HepG2 (cell line): ENCODE results near the gene EPB41L5. TPM values are rescaled to one million over a fixed set of nuclear protein-coding genes. Genes with fewer than 3 reads are reported as not detected.
A peak's percentile ranks its signal among the peaks of the same experiment; 100 is the strongest.

Source experiments
- GATA4 ChIP-seq: sonication (generic); IDR thresholded peaks from 2 replicates; pipeline ENCODE4 v1.6.1; 2016; ENCODE audit warnings: antibody characterized with exemption, low read depth, borderline replicate concordance
- MED13 ChIP-seq: sonication (generic); formaldehyde crosslinking; IDR thresholded peaks from 2 replicates; pipeline ENCODE4 v1.5.0; 2020; ENCODE audit warnings: missing genetic modification reagents
- MIER3 ChIP-seq: IDR thresholded peaks from 2 replicates; pipeline ENCODE4 v1.6.1; 2016; ENCODE audit warnings: missing compliant biosample characterization, borderline replicate concordance
- NFIC ChIP-seq: IDR thresholded peaks from 2 replicates; pipeline ENCODE4 v1.6.1; 2012; ENCODE audit warnings: mild to moderate bottlenecking, low read length, inconsistent platforms
- NFYB ChIP-seq: sonication (generic); formaldehyde crosslinking; IDR thresholded peaks from 2 replicates; pipeline ENCODE4 v1.4.0; 2020; ENCODE audit warnings: missing genetic modification reagents
- NFYC ChIP-seq: IDR thresholded peaks from 2 replicates; pipeline ENCODE4 v1.6.1; 2016; ENCODE audit warnings: missing genetic modification reagents, missing compliant biosample characterization
- NRL ChIP-seq: sonication (generic); formaldehyde crosslinking; IDR thresholded peaks from 2 replicates; pipeline ENCODE4 v1.5.0; 2020; ENCODE audit warnings: missing genetic modification reagents, mild to moderate bottlenecking, moderate library complexity, borderline replicate concordance
- PAWR ChIP-seq: sonication (generic); formaldehyde crosslinking; IDR thresholded peaks from 2 replicates; pipeline ENCODE4 v1.4.0; 2020; ENCODE audit warnings: missing genetic modification reagents, mild to moderate bottlenecking, borderline replicate concordance
- SOX6 ChIP-seq, 2 experiments: fragments of 450-650 bp in 1 of 2; sonication (generic) in 1 of 2; formaldehyde crosslinking in 1 of 2; IDR thresholded peaks; 2 replicates each; pipeline versions ENCODE4 v1.4.0 to v1.6.1; 2017 to 2020; ENCODE audit warnings: antibody characterized with exemption in 1 of 2, mild to moderate bottlenecking in 1 of 2, missing genetic modification reagents in 1 of 2
- ZBTB20 ChIP-seq: sonication (generic); formaldehyde crosslinking; IDR thresholded peaks from 2 replicates; pipeline ENCODE4 v1.8.1; 2023; ENCODE audit warnings: missing genetic modification reagents, low read depth, mild to moderate bottlenecking, borderline replicate concordance
- ZBTB38 ChIP-seq: sonication (generic); formaldehyde crosslinking; IDR thresholded peaks from 2 replicates; pipeline ENCODE4 v1.5.1; 2020; ENCODE audit warnings: mild to moderate bottlenecking, missing genetic modification reagents
- ZNF331 ChIP-seq: sonication (generic); formaldehyde crosslinking; IDR thresholded peaks from 2 replicates; pipeline ENCODE4 v1.4.0; 2020; ENCODE audit warnings: missing genetic modification reagents
- ZNF558 ChIP-seq: sonication (generic); formaldehyde crosslinking; IDR thresholded peaks from 2 replicates; pipeline ENCODE4 v1.9.0; 2022; ENCODE audit warnings: mild to moderate bottlenecking, missing genetic modification reagents, borderline replicate concordance
- ZNF776 ChIP-seq: sonication (generic); formaldehyde crosslinking; IDR thresholded peaks from 2 replicates; pipeline ENCODE4 v1.4.0; 2020; ENCODE audit warnings: mild to moderate bottlenecking, missing genetic modification reagents
- ZNF841 ChIP-seq: sonication (generic); formaldehyde crosslinking; IDR thresholded peaks from 2 replicates; pipeline ENCODE4 v1.8.1; 2023; ENCODE audit warnings: missing genetic modification reagents, borderline replicate concordance
- ZNF878 ChIP-seq: sonication (generic); formaldehyde crosslinking; IDR thresholded peaks from 2 replicates; pipeline ENCODE4 v1.8.1; 2023; ENCODE audit warnings: mild to moderate bottlenecking, missing genetic modification reagents, moderate library complexity
- ZSCAN9 ChIP-seq: IDR thresholded peaks from 2 replicates; pipeline ENCODE4 v1.6.1; 2016; ENCODE audit warnings: borderline replicate concordance
- polyA plus RNA-seq, 8 experiments: library from polyadenylated mRNA; depleted of rRNA in 3 of 8; stranded (reverse) in 7 of 8; unstranded in 1 of 8; fragments of >200 nt; fragmentation: Illumina TruSeq in 4 of 8; extraction: Trizol in 4 of 8; gene quantifications; 2 replicates each; pipeline versions ENCODE4 v1.2.1 to v1.2.3, GENCODE V29; 2011 to 2016; ENCODE audit warnings: low read depth in 4 of 8, missing spikeins in 1 of 8, mixed read lengths in 1 of 8; ENCODE audit not compliant: insufficient read depth in 1 of 8
- total RNA-seq, 5 experiments: library from RNA; depleted of rRNA; stranded (reverse); fragments of >200 nt; fragmentation: Illumina TruSeq; extraction: Trizol; gene quantifications; 2 replicates each; pipeline ENCODE4 v1.2.3, GENCODE V29; 2016; ENCODE audit warnings: low read depth in 1 of 5
- TF ChIP-seq, protein P1 (sequence below), 2 experiments: IDR thresholded peaks; 2 replicates each; pipeline ENCODE4 v1.6.1; 2011 to 2012; ENCODE audit warnings: low read length in 2 of 2, borderline replicate concordance in 1 of 2, low read depth in 1 of 2, mild to moderate bottlenecking in 1 of 2, moderate library complexity in 1 of 2
- TF ChIP-seq, protein P2 (sequence below): sonication (generic); formaldehyde crosslinking; conservative IDR thresholded peaks from 2 replicates; pipeline ENCODE4 v1.8.0; 2022; ENCODE audit warnings: low read depth, missing genetic modification reagents
- TF ChIP-seq, protein P3 (sequence below): sonication (generic); formaldehyde crosslinking; IDR thresholded peaks from 2 replicates; pipeline ENCODE4 v1.9.0; 2021; ENCODE audit warnings: missing genetic modification reagents, mild to moderate bottlenecking, borderline replicate concordance
- TF ChIP-seq, protein P4 (sequence below): IDR thresholded peaks from 2 replicates; pipeline ENCODE4 v1.6.1; 2016; ENCODE audit warnings: mild to moderate bottlenecking, missing biosample characterization, missing genetic modification reagents
- TF ChIP-seq, protein P5 (sequence below): sonication (generic); formaldehyde crosslinking; IDR thresholded peaks from 2 replicates; pipeline ENCODE4 v1.4.0; 2020; ENCODE audit warnings: mild to moderate bottlenecking, missing genetic modification reagents

The EPB41L5 gene
- total and polyA plus RNA-seq, 2 of the 13 experiments (the other 11 are each of a cell fraction or from before 2014, with no cell fraction given): 40.5 to 47.5 TPM

DNA sequence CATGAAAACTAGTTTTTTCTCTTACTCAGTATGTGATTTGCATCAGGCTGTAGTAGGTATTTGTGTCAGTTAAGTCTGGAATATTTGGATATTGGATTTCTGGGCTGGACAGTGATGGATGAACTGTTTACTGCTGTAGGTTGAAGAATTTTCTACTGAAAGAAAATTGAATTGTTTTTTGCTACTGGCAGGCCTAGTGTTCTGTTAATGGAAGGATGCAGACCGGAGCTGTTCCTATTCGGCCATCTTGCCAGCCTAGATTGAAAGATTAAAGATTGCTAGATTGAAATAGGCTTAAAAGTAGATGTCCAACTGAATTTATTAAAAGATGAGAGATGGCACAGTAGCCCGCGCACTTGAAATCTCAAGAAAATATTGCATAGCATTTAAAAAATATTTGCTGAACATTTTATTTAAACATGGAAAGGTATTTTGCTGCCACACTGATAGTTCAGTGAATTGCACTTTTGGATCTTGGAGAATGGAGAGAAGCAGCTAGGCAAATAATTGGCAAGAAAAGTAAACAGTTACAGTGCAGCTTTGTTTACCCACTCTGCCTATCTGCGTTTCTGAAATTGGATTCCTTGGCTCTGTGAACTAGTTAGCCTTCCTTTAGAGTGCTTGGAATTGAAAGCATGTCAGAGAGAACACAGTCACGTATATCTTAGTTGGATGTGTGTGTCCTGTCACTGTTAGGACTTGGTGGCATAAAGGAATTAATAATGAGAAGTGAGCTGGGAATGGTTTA is 54.1 kb downstream of the EPB41L5 start (continued):
- TF ChIP-seq, protein P1, sequence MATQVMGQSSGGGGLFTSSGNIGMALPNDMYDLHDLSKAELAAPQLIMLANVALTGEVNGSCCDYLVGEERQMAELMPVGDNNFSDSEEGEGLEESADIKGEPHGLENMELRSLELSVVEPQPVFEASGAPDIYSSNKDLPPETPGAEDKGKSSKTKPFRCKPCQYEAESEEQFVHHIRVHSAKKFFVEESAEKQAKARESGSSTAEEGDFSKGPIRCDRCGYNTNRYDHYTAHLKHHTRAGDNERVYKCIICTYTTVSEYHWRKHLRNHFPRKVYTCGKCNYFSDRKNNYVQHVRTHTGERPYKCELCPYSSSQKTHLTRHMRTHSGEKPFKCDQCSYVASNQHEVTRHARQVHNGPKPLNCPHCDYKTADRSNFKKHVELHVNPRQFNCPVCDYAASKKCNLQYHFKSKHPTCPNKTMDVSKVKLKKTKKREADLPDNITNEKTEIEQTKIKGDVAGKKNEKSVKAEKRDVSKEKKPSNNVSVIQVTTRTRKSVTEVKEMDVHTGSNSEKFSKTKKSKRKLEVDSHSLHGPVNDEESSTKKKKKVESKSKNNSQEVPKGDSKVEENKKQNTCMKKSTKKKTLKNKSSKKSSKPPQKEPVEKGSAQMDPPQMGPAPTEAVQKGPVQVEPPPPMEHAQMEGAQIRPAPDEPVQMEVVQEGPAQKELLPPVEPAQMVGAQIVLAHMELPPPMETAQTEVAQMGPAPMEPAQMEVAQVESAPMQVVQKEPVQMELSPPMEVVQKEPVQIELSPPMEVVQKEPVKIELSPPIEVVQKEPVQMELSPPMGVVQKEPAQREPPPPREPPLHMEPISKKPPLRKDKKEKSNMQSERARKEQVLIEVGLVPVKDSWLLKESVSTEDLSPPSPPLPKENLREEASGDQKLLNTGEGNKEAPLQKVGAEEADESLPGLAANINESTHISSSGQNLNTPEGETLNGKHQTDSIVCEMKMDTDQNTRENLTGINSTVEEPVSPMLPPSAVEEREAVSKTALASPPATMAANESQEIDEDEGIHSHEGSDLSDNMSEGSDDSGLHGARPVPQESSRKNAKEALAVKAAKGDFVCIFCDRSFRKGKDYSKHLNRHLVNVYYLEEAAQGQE (IDR thresholded peaks at IDR 0.05; ENCODE audit: borderline replicate concordance in 1 of 2, low read depth in 1 of 2, low read length in 2 of 2): peak in 1 of 2 experiments; percentile 60; a peak in 1 of 4 replicates
- TF ChIP-seq NFIC (peak; percentile 95), ZNF841 (CRISPR knock-in tag) (no peak), NFYB (CRISPR knock-in tag) (no peak), ZBTB20 (CRISPR knock-in tag) (peak; percentile 91; the same call in 1 of the 2 replicates), MED13 (CRISPR knock-in tag) (0 out of 2 replicates have a peak, but pooled peaks have one; percentile 28), SOX6 (IDR thresholded peaks at IDR 0.05) (no peak), SOX6 (CRISPR knock-in tag; IDR thresholded peaks at IDR 0.05) (peak; percentile 95), ZBTB38 (CRISPR knock-in tag) (no peak), NRL (CRISPR knock-in tag) (no peak), MIER3 (CRISPR knock-in tag) (peak; percentile 90), PAWR (CRISPR knock-in tag) (no peak), ZNF776 (CRISPR knock-in tag) (no peak), GATA4 (peak; percentile 81; the same call in 1 of the 2 replicates), NFYC (no peak; the same call in 1 of the 2 replicates), ZSCAN9 (peak; percentile 85; the same call in 1 of the 2 replicates), ZNF558 (CRISPR knock-in tag) (no peak), ZNF878 (CRISPR knock-in tag) (peak; percentile 58; the same call in 1 of the 2 replicates), ZNF331 (CRISPR knock-in tag) (peak; percentile 89; the same call in 1 of the 2 replicates)
- TF ChIP-seq, protein P2, sequence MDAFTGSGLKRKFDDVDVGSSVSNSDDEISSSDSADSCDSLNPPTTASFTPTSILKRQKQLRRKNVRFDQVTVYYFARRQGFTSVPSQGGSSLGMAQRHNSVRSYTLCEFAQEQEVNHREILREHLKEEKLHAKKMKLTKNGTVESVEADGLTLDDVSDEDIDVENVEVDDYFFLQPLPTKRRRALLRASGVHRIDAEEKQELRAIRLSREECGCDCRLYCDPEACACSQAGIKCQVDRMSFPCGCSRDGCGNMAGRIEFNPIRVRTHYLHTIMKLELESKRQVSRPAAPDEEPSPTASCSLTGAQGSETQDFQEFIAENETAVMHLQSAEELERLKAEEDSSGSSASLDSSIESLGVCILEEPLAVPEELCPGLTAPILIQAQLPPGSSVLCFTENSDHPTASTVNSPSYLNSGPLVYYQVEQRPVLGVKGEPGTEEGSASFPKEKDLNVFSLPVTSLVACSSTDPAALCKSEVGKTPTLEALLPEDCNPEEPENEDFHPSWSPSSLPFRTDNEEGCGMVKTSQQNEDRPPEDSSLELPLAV (CRISPR knock-in tag): no peak
- TF ChIP-seq, protein P3, sequence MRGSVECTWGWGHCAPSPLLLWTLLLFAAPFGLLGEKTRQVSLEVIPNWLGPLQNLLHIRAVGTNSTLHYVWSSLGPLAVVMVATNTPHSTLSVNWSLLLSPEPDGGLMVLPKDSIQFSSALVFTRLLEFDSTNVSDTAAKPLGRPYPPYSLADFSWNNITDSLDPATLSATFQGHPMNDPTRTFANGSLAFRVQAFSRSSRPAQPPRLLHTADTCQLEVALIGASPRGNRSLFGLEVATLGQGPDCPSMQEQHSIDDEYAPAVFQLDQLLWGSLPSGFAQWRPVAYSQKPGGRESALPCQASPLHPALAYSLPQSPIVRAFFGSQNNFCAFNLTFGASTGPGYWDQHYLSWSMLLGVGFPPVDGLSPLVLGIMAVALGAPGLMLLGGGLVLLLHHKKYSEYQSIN (CRISPR knock-in tag): no peak
- TF ChIP-seq, protein P4, sequence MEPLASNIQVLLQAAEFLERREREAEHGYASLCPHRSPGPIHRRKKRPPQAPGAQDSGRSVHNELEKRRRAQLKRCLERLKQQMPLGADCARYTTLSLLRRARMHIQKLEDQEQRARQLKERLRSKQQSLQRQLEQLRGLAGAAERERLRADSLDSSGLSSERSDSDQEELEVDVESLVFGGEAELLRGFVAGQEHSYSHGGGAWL (CRISPR knock-in tag): no peak
- TF ChIP-seq, protein P5, sequence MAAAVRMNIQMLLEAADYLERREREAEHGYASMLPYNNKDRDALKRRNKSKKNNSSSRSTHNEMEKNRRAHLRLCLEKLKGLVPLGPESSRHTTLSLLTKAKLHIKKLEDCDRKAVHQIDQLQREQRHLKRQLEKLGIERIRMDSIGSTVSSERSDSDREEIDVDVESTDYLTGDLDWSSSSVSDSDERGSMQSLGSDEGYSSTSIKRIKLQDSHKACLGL: no peak
